Activated CD4-positive, CD25-positive, alpha-beta regulatory T cell treated with anti-CD3 and anti-CD28 coated beads, Interleukin-2, amount 50 U/mL, for 16 hours (primary cell): Measurements from ENCODE around the gene RIN1.
A peak's percentile ranks its signal among the peaks of the same experiment; 100 is the strongest.
"Not testable (repeated sequence)": the region's sequence is repeated elsewhere in the genome, so short reads cannot be mapped to it uniquely, and the experiment has no call there.

Source experiments
- DNase-seq: peaks from one replicate; pipeline ENCODE4 v3.0.0-alpha.2; 2020; ENCODE audit warnings: low read depth, low spot score

The RIN1 gene

GRCh38 chr11:66334605-66335442 lies 1.4 kb downstream of the RIN1 start:
- no peak for DNase-seq

GRCh38 chr11:66333896-66334604 lies 2.2 kb downstream of the RIN1 start:
- DNase-seq, result no peak

- DNase-seq, result no peak
These were observed 2.9 kb downstream of the RIN1 start for GRCh38 chr11:66333220-66333877.

GRCh38 chr11:66332371-66333219 lies 3.6 kb downstream of the RIN1 start:
- DNase-seq, result no peak

GRCh38 chr11:66331542-66332370 lies 4.5 kb downstream of the RIN1 start:
- DNase-seq, result no peak

- DNase-seq, result no peak
These were observed 5.3 kb downstream of the RIN1 start for GRCh38 chr11:66330931-66331330.

- DNase-seq, result no peak
These were observed 7.0 kb downstream of the RIN1 start for GRCh38 chr11:66329165-66329673.

GRCh38 chr11:66328302-66329144 lies 7.7 kb downstream of the RIN1 start:
- DNase-seq, result peak; percentile 62

GRCh38 chr11:66328031-66328301 lies 8.3 kb downstream of the RIN1 start:
- DNase-seq, result no peak

- DNase-seq, result no peak
These were observed 8.8 kb downstream of the RIN1 start for GRCh38 chr11:66327171-66328030.

GRCh38 chr11:66326261-66327111 lies 9.7 kb downstream of the RIN1 start:
- DNase-seq, result no peak

- no peak for DNase-seq
These were observed 11.0 kb downstream of the RIN1 start for GRCh38 chr11:66325263-66325671.

- DNase-seq, result no peak
These were observed 11.6 kb downstream of the RIN1 start for GRCh38 chr11:66324664-66325063.

GRCh38 chr11:66323684-66324083 lies 12.6 kb downstream of the RIN1 start:
- no peak for DNase-seq

GRCh38 chr11:66322732-66323427 lies 13.4 kb downstream of the RIN1 start:
- no peak for DNase-seq

GRCh38 chr11:66321606-66322005 lies 14.6 kb downstream of the RIN1 start:
- DNase-seq, result no peak

GRCh38 chr11:66320748-66321147 lies 15.5 kb downstream of the RIN1 start:
- DNase-seq, result not testable (repeated sequence)
